ENCODE measurements around the gene CDKN1C. TPM values are rescaled to one million over a fixed set of nuclear protein-coding genes. Genes with fewer than 3 reads are reported as not detected.

The CDKN1C gene
- total RNA-seq, 1 experiment from 2014 or later, result 15.0 TPM

Other genes with a start within 250 kb of the CDKN1C start
- gene KCNQ1OT1, start 185.8 kb downstream of the CDKN1C start, total RNA-seq (2014; rRNA removed; shearing (Covaris generic)), result 1.3 and 2.1 TPM in 2 replicates
- gene PHLDA2, start 43.6 kb upstream of the CDKN1C start, total RNA-seq (2014; rRNA removed; shearing (Covaris generic)), result 28.0 and 34.6 TPM in 2 replicates
- 186 and 214 TPM in 2 replicates for gene NAP1L4, start 106.6 kb upstream of the CDKN1C start, total RNA-seq (2014; rRNA removed; shearing (Covaris generic))
- 34.9 and 57.6 TPM in 2 replicates for gene CARS1, start 171.6 kb upstream of the CDKN1C start, total RNA-seq (2014; rRNA removed; shearing (Covaris generic))

All from SJSA1 (cell line).